ENCODE results near the gene HOXD11. TPM values are rescaled to one million over a fixed set of nuclear protein-coding genes. Genes with fewer than 3 reads are reported as not detected.
A peak's percentile ranks its signal among the peaks of the same experiment; 100 is the strongest.

HOXD11 gene
- total and polyA plus RNA-seq, 2 experiments from 2014 or later: not detected

- Histone ChIP-seq H3K36me3 (ENCODE audit: insufficient read depth) (no peaks in the 10 kb centered on the region), H2AFZ (no peak within 1 kb of the TSS), H3K4me3 (peak within 1 kb of the TSS; percentile 45), H3K4me1 (ENCODE audit: insufficient read depth) (peaks cover 43% of the 10 kb centered on the region), H3F3A (replicated peaks; ENCODE audit: low read depth) (peaks cover 50% of the 10 kb centered on the region), H3K27me3 (ENCODE audit: insufficient read depth) (peaks cover 100% of the 10 kb centered on the region), H3K4me2 (peak within 1 kb of the TSS; percentile 73), H3K27ac (ENCODE audit: low read depth) (no peak within 1 kb of the TSS), H4K20me1 (replicated peaks; ENCODE audit: insufficient read depth) (peaks cover 27% of the 10 kb centered on the region), H3K9me2 (ENCODE audit: insufficient read depth) (no peaks in the 10 kb centered on the region), H3K79me2 (replicated peaks; ENCODE audit: insufficient read depth) (no peaks in the 10 kb centered on the region)
- Mint-ChIP-seq H3K36me3 (ENCODE audit: low read depth) (peaks cover 8% of the 10 kb centered on the region; the same call in 2 of the 3 replicates), H3K4me3 (peak within 1 kb of the TSS; percentile 61), H3K9me3 (peaks cover 14% of the 10 kb centered on the region), H3K27ac (no peak within 1 kb of the TSS), H3K4me1 (peaks cover 13% of the 10 kb centered on the region), H3K27me3 (ENCODE audit: insufficient read depth, low read depth, poor library complexity) (peaks cover 100% of the 10 kb centered on the region)
- TF ChIP-seq POLR2AphosphoS5 (IDR thresholded peaks at IDR 0.05; ENCODE audit: low read depth) (no peak), EZH2 (IDR thresholded peaks at IDR 0.05; ENCODE audit: low read depth, unreplicated experiment) (peak; percentile 84), STAT1 (IDR thresholded peaks at IDR 0.05; ENCODE audit: unreplicated experiment) (no peak), CTCF (conservative IDR thresholded peaks at IDR 0.05; ENCODE audit: low read depth in 2 of 2) (peak; percentile 41 to 66), EZH2phosphoT487 (IDR thresholded peaks at IDR 0.05; ENCODE audit: unreplicated experiment) (peak; percentile 60), CREB1 (CRISPR knock-in tag; IDR thresholded peaks at IDR 0.05; ENCODE audit: low read depth) (peak; percentile 37; the same call in 1 of the 2 replicates)
- peak; percentile 92 for DNase-seq (ENCODE audit: low spot score)
- peak; percentile 73 for ATAC-seq
These were observed 9.1 kb downstream of the HOXD11 start, which contains the start of gene HOXD10 for GRCh38 chr2:176115883-176116813. TSS of gene HOXD10 (plus strand) at chr2:176116778. CDS start at chr2:176116834, 56 bp downstream.

DNA sequence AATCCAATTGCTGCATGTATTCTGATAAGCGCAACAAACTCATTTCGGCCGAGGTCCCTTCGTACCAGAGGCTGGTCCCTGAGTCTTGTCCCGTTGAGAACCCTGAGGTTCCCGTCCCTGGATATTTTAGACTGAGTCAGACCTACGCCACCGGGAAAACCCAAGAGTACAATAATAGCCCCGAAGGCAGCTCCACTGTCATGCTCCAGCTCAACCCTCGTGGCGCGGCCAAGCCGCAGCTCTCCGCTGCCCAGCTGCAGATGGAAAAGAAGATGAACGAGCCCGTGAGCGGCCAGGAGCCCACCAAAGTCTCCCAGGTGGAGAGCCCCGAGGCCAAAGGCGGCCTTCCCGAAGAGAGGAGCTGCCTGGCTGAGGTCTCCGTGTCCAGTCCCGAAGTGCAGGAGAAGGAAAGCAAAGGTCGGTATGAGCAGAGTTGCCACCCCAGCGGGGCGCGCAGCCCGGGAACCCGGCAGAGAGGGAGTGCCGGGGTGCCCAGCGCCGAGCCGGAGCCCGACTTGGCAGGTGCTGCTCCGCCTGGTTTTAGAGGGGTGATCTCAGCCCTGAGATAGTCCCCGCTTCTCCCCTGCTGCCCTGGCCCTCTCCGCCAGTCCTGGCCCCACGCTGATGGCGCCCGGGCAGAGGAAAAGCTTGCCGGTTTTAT is 10.2 kb downstream of the HOXD11 start:
- Histone ChIP-seq H3F3A (replicated peaks; ENCODE audit: low read depth) (peaks cover 52% of the 10 kb centered on the region), H3K4me2 (no peak overlapping the region), H3K4me3 (no peak overlapping the region), H3K9me2 (ENCODE audit: insufficient read depth) (no peaks in the 10 kb centered on the region), H3K79me2 (replicated peaks; ENCODE audit: insufficient read depth) (no peaks in the 10 kb centered on the region), H2AFZ (no peak overlapping the region), H4K20me1 (replicated peaks; ENCODE audit: insufficient read depth) (peaks cover 27% of the 10 kb centered on the region), H3K27ac (ENCODE audit: low read depth) (no peak overlapping the region), H3K4me1 (ENCODE audit: insufficient read depth) (peaks cover 44% of the 10 kb centered on the region), H3K27me3 (ENCODE audit: insufficient read depth) (peaks cover 100% of the 10 kb centered on the region), H3K36me3 (ENCODE audit: insufficient read depth) (no peaks in the 10 kb centered on the region)
- peaks cover 14% of the 10 kb centered on the region for H3K9me3 Mint-ChIP-seq
- TF ChIP-seq, protein P1, sequence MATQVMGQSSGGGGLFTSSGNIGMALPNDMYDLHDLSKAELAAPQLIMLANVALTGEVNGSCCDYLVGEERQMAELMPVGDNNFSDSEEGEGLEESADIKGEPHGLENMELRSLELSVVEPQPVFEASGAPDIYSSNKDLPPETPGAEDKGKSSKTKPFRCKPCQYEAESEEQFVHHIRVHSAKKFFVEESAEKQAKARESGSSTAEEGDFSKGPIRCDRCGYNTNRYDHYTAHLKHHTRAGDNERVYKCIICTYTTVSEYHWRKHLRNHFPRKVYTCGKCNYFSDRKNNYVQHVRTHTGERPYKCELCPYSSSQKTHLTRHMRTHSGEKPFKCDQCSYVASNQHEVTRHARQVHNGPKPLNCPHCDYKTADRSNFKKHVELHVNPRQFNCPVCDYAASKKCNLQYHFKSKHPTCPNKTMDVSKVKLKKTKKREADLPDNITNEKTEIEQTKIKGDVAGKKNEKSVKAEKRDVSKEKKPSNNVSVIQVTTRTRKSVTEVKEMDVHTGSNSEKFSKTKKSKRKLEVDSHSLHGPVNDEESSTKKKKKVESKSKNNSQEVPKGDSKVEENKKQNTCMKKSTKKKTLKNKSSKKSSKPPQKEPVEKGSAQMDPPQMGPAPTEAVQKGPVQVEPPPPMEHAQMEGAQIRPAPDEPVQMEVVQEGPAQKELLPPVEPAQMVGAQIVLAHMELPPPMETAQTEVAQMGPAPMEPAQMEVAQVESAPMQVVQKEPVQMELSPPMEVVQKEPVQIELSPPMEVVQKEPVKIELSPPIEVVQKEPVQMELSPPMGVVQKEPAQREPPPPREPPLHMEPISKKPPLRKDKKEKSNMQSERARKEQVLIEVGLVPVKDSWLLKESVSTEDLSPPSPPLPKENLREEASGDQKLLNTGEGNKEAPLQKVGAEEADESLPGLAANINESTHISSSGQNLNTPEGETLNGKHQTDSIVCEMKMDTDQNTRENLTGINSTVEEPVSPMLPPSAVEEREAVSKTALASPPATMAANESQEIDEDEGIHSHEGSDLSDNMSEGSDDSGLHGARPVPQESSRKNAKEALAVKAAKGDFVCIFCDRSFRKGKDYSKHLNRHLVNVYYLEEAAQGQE (IDR thresholded peaks at IDR 0.05; ENCODE audit: unreplicated experiment): no peak
- peak; percentile 42 for TF ChIP-seq EZH2 (IDR thresholded peaks at IDR 0.05; ENCODE audit: low read depth, unreplicated experiment)
- H3K27ac Mint-ChIP-seq: no peak overlapping the region
- peaks cover 13% of the 10 kb centered on the region for H3K4me1 Mint-ChIP-seq
- ATAC-seq (no peak), DNase-seq (ENCODE audit: low spot score) (no peak)
- H3K36me3 Mint-ChIP-seq (ENCODE audit: low read depth): peaks cover 8% of the 10 kb centered on the region; the same call in 2 of the 3 replicates
- H3K27me3 Mint-ChIP-seq (ENCODE audit: insufficient read depth, low read depth, poor library complexity): peaks cover 100% of the 10 kb centered on the region
- H3K4me3 Mint-ChIP-seq: no peak overlapping the region; the same call in 2 of the 3 replicates
